Measurements from ENCODE around the gene KRAS.

The KRAS gene

DNA sequence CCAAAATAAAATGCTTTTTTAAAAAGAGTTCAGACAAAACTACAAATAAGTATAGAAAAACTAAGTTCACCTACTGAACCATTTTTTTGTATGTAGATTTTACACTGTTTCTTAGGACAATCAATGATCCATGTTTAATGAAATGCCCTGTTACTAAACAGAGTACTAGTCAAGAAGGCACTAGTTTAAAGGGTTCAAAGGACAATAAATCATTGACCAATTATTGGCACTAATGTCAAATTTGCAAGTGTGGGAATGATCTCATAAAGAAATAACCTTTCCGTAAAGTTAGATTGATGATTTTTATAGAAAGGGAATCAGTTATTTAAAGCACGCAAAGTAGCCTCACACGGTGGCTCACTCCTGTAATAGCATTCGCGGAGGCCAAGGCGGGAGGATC lies 59.9 kb downstream of the KRAS start:
- no peaks in the 10 kb centered on the region for H3K9me3 Mint-ChIP-seq
- ATAC-seq (no peak), DNase-seq (no peak)
- H3K4me1 Mint-ChIP-seq: peaks cover 32% of the 10 kb centered on the region
- H3K4me3 Mint-ChIP-seq: no peak overlapping the region
- H3K27ac Mint-ChIP-seq: no peak overlapping the region
- no peaks in the 10 kb centered on the region for H3K27me3 Mint-ChIP-seq

DNA sequence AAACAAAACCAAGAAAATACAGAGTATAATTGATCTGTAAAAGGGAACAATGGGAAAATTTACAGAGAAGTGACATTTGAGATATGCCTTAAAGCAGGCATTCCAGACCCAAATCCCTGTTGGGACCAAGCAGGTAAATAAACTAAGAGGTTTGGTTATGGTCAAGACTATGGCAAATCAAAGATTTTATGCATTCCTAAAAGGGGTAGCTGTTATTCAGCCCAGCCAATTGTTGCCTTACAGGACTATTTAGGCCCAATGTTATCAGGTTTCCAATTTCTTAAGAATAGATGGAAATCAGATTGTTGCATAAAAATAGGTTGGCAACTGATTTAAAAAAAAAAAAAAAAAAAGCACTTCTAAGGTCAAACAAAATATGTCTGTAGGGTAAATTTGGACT lies 61.1 kb downstream of the KRAS start:
- Mint-ChIP-seq H3K4me1 (peaks cover 27% of the 10 kb centered on the region), H3K4me3 (no peak overlapping the region), H3K9me3 (no peaks in the 10 kb centered on the region), H3K27ac (no peak overlapping the region), H3K27me3 (no peaks in the 10 kb centered on the region)
- DNase-seq: no peak
- no peak for ATAC-seq

- DNase-seq (no peak), ATAC-seq (no peak)
- no peak overlapping the region for H3K4me3 Mint-ChIP-seq
- H3K9me3 Mint-ChIP-seq: no peaks in the 10 kb centered on the region
- peak overlapping the region in 1 of 2 donors; percentile 82 for H3K27ac Mint-ChIP-seq
- H3K27me3 Mint-ChIP-seq: no peaks in the 10 kb centered on the region
- H3K4me1 Mint-ChIP-seq: peaks cover 30% of the 10 kb centered on the region
These were observed 62.9 kb downstream of the KRAS start for GRCh38 chr12:25187781-25188180.

DNA sequence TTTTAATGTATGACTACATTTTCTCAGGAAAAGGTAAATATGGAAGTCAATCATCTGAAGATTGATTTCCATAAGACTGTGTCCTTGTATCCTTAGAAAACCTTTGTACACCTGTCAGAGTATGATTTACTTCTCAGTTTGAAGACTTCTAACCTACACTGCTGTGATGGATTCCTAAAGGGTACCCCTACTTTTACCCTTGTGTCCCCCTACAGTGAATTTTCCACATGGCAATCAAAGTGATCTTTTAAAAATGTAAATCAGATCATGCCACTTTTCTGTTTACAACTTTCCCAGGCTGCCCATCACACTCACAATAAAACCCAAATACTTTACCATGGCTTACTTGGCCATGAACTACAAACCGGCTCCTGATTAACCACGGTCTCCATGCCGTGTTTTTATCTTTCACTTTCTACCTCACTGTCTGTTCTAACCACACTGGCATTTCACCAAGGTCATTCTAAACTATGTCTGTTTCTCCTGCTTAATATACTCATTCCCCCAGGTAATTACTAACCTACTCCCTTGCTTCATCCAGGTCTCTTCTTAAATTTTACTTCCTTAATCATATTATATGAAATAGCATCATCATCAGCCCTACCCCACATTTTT lies 63.8 kb downstream of the KRAS start:
- DNase-seq: peak; percentile 17 to 21
- H3K9me3 Mint-ChIP-seq: no peaks in the 10 kb centered on the region
- no peaks in the 10 kb centered on the region for H3K27me3 Mint-ChIP-seq

GRCh38 chr12:25186038-25186787 lies 64.5 kb downstream of the KRAS start:
- no peaks in the 10 kb centered on the region for H3K9me3 Mint-ChIP-seq
- peak overlapping the region; percentile 34 to 79 for H3K4me3 Mint-ChIP-seq
- H3K27me3 Mint-ChIP-seq: no peaks in the 10 kb centered on the region
- ATAC-seq (peak; percentile 62), DNase-seq (no peak)
- peaks cover 34% of the 10 kb centered on the region for H3K4me1 Mint-ChIP-seq
- H3K27ac Mint-ChIP-seq: peak overlapping the region; percentile 20 to 80

More for the DNA sequence above, 63.8 kb downstream of the KRAS start:
- peak overlapping the region in 1 of 2 donors; percentile 10 for H3K27ac Mint-ChIP-seq
- peak overlapping the region; percentile 54 to 79 for H3K4me3 Mint-ChIP-seq
- H3K4me1 Mint-ChIP-seq: peaks cover 34% of the 10 kb centered on the region
- peak; percentile 89 for ATAC-seq

DNA sequence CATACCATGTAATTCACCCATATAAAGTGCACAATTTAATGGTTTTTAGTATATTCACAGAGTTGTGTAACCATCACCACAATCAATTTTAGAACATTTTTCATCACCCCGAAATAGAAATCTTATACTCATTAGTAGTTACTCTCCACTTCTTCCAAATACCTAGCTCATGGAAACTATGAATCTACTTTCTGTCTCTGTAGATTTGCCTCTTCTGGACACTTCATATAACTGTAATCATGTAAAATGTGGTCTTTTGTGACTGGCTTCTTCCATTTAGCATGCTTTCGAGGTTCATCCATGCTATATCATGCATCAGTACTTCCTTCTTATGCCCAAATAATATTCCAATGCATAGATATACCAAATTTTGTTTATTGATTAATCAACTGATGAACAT lies 66.6 kb downstream of the KRAS start:
- Mint-ChIP-seq H3K4me3 (no peak overlapping the region), H3K27ac (no peak overlapping the region), H3K4me1 (peaks cover 34% of the 10 kb centered on the region), H3K27me3 (no peaks in the 10 kb centered on the region), H3K9me3 (peaks cover 0 to 8% of the 10 kb centered on the region in 2 donors)
- DNase-seq: no peak
- peak; percentile 45 for ATAC-seq

- Mint-ChIP-seq H3K27me3 (no peaks in the 10 kb centered on the region), H3K4me3 (no peak overlapping the region), H3K27ac (no peak overlapping the region), H3K4me1 (peaks cover 33% of the 10 kb centered on the region), H3K9me3 (peaks cover 0 to 8% of the 10 kb centered on the region in 2 donors)
- ATAC-seq (no peak), DNase-seq (no peak)
These were observed 68.0 kb downstream of the KRAS start for GRCh38 chr12:25182765-25183164.

- Mint-ChIP-seq H3K4me1 (no peaks in the 10 kb centered on the region), H3K4me3 (no peak overlapping the region), H3K9me3 (no peaks in the 10 kb centered on the region), H3K27ac (no peak overlapping the region), H3K27me3 (no peaks in the 10 kb centered on the region)
- DNase-seq (no peak), ATAC-seq (no peak)
These were observed 87.9 kb downstream of the KRAS start for GRCh38 chr12:25162866-25163265.

GRCh38 chr12:25156061-25156460 lies 94.7 kb downstream of the KRAS start:
- Mint-ChIP-seq H3K27me3 (no peaks in the 10 kb centered on the region), H3K9me3 (no peaks in the 10 kb centered on the region), H3K27ac (no peak overlapping the region), H3K4me1 (peaks cover 7% of the 10 kb centered on the region), H3K4me3 (no peak overlapping the region)
- no peak for ATAC-seq
- DNase-seq: no peak

DNA sequence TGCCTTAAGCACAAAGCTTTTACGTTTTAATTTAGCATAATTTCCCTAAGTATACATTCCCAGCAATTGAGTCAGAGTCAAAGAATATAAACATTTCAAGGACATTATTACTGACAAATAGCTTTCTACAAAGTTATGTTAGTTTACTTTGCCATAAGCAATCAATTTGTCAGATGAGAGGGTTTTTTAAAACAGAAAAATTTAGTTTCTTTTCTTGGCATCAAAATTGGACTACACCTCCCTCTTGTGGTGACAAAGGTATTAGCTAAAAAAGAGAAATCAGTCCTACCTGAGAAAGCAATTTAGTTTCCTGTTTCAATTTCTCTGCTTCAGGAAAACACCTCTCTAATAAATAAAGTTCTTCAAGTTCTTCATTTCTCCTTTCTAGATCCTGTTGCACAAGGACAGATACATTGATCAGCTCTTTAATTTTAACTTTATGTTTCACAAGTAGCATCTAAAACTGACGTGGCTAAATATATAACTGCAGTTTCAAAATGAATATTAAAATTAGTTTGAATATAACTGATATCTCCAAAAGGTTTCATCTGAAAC lies 95.6 kb downstream of the KRAS start:
- no peak for DNase-seq
- Mint-ChIP-seq H3K4me1 (peaks cover 7% of the 10 kb centered on the region), H3K27me3 (no peaks in the 10 kb centered on the region), H3K27ac (no peak overlapping the region), H3K9me3 (no peaks in the 10 kb centered on the region), H3K4me3 (no peak overlapping the region)
- ATAC-seq: no peak
